HG03066 (cell line): ENCODE data around the gene GNAS.
"Not testable (repeated sequence)": the region's sequence is repeated elsewhere in the genome, so short reads cannot be mapped to it uniquely, and the experiment has no call there.

Experiments used
- ATAC-seq: cut with Tn5 transposase; IDR thresholded peaks from one replicate; pipeline ENCODE4 v1.9.1; 2021; ENCODE audit warnings: low read depth; ENCODE audit not compliant: unreplicated experiment

GNAS gene

GRCh38 chr20:58918621-58919020 lies 66.1 kb downstream of the GNAS start:
- no peak for ATAC-seq

GRCh38 chr20:58921564-58921963 lies 69.0 kb downstream of the GNAS start:
- ATAC-seq: no peak

GRCh38 chr20:58922036-58922435 lies 69.5 kb downstream of the GNAS start:
- no peak for ATAC-seq

- no peak for ATAC-seq
These were observed 70.7 kb downstream of the GNAS start for GRCh38 chr20:58923117-58923712.

GRCh38 chr20:58926802-58927489 lies 74.4 kb downstream of the GNAS start:
- ATAC-seq: no peak

- no peak for ATAC-seq
These were observed 75.1 kb downstream of the GNAS start for GRCh38 chr20:58927490-58928061.

- ATAC-seq: no peak
These were observed 78.0 kb downstream of the GNAS start for GRCh38 chr20:58930496-58930895.

- ATAC-seq: no peak
These were observed 79.7 kb downstream of the GNAS start for GRCh38 chr20:58932170-58932569.

- ATAC-seq: no peak
These were observed 85.6 kb downstream of the GNAS start for GRCh38 chr20:58938078-58938477.

GRCh38 chr20:58938541-58938940 lies 86.0 kb downstream of the GNAS start:
- ATAC-seq: no peak

- ATAC-seq: no peak
These were observed 89.0 kb downstream of the GNAS start for GRCh38 chr20:58941471-58941870.

- ATAC-seq: no peak
These were observed 90.0 kb downstream of the GNAS start for GRCh38 chr20:58942549-58942948.

GRCh38 chr20:58944610-58945009 lies 92.1 kb downstream of the GNAS start:
- ATAC-seq: no peak

- ATAC-seq: no peak
These were observed 93.6 kb downstream of the GNAS start for GRCh38 chr20:58945965-58946631.

GRCh38 chr20:58947797-58948388 lies 95.4 kb downstream of the GNAS start:
- not testable (repeated sequence) for ATAC-seq

- ATAC-seq: no peak
These were observed 98.1 kb downstream of the GNAS start for GRCh38 chr20:58950603-58951002.

- ATAC-seq: no peak
These were observed 100.5 kb downstream of the GNAS start for GRCh38 chr20:58953050-58953449.

- ATAC-seq: no peak
These were observed 103.6 kb downstream of the GNAS start for GRCh38 chr20:58956078-58956477.

- ATAC-seq: no peak
These were observed 107.1 kb downstream of the GNAS start for GRCh38 chr20:58959652-58960051.
